ENCODE results near the gene CYP26C1.

Gene CYP26C1

GRCh38 chr10:93039721-93040120, 20.9 kb upstream of the CYP26C1 start:
- in situ Hi-C loops (cut with HindIII; ENCODE audit: low pct_ligation_motif_present, low sequenced_read_pairs) = no loop called here
- TF ChIP-seq CTCF (IDR thresholded peaks at IDR 0.05; ENCODE audit: low read depth, low read length, missing control alignments) = peak; percentile 76
- no peaks in the 10 kb centered on the region for H3K27me3 ChIP-seq (replicated peaks)
- H3K27ac ChIP-seq = no peak overlapping the region
- no peak overlapping the region for H3K4me3 ChIP-seq (ENCODE audit: low read depth, low read length)
- no peaks in the 10 kb centered on the region for H3K36me3 ChIP-seq (replicated peaks)
- DNase-seq = peak; percentile 40

- no peak overlapping the region for H3K4me3 ChIP-seq (ENCODE audit: low read depth, low read length)
- no peak overlapping the region for H3K27ac ChIP-seq
- no peak for DNase-seq
- TF ChIP-seq CTCF (IDR thresholded peaks at IDR 0.05; ENCODE audit: low read depth, low read length, missing control alignments) = no peak
- in situ Hi-C loops (cut with HindIII; ENCODE audit: low pct_ligation_motif_present, low sequenced_read_pairs) = no loop called here
- no peaks in the 10 kb centered on the region for H3K27me3 ChIP-seq (replicated peaks)
- no peaks in the 10 kb centered on the region for H3K36me3 ChIP-seq (replicated peaks)
Measured at GRCh38 chr10:93054486-93054885, 6.1 kb upstream of the CYP26C1 start.

GRCh38 chr10:93058139-93058538, 2.5 kb upstream of the CYP26C1 start:
- no peaks in the 10 kb centered on the region for H3K36me3 ChIP-seq (replicated peaks)
- in situ Hi-C loops (cut with HindIII; ENCODE audit: low pct_ligation_motif_present, low sequenced_read_pairs) = no loop called here
- peaks cover 32% of the 10 kb centered on the region for H3K27me3 ChIP-seq (replicated peaks)
- no peak overlapping the region for H3K27ac ChIP-seq
- no peak for TF ChIP-seq CTCF (IDR thresholded peaks at IDR 0.05; ENCODE audit: low read depth, low read length, missing control alignments)
- H3K4me3 ChIP-seq (ENCODE audit: low read depth, low read length) = no peak overlapping the region
- no peak for DNase-seq

GRCh38 chr10:93060887-93061593, 442 bp downstream of the CYP26C1 start:
- in situ Hi-C loops (cut with HindIII; ENCODE audit: low pct_ligation_motif_present, low sequenced_read_pairs) = no loop called here
- no peaks in the 10 kb centered on the region for H3K36me3 ChIP-seq (replicated peaks)
- no peak for DNase-seq
- no peak overlapping the region for H3K4me3 ChIP-seq (ENCODE audit: low read depth, low read length)
- no peak overlapping the region for H3K27ac ChIP-seq
- no peak for TF ChIP-seq CTCF (IDR thresholded peaks at IDR 0.05; ENCODE audit: low read depth, low read length, missing control alignments)
- peaks cover 58% of the 10 kb centered on the region for H3K27me3 ChIP-seq (replicated peaks)

GRCh38 chr10:93061594-93062513, 1.3 kb downstream of the CYP26C1 start:
- Histone ChIP-seq H3K27me3 (replicated peaks) (peaks cover 66% of the 10 kb centered on the region), H3K36me3 (replicated peaks) (no peaks in the 10 kb centered on the region), H3K27ac (no peak overlapping the region), H3K4me3 (ENCODE audit: low read depth, low read length) (peak overlapping the region; percentile 5)
- in situ Hi-C loops (cut with HindIII; ENCODE audit: low pct_ligation_motif_present, low sequenced_read_pairs) = no loop called here
- no peak for TF ChIP-seq CTCF (IDR thresholded peaks at IDR 0.05; ENCODE audit: low read depth, low read length, missing control alignments)
- no peak for DNase-seq

Data from brain microvascular endothelial cell (primary cell).